DMS 273 (cell line): Measurements from ENCODE around the gene LAMA5.

Experiments used
- DNase-seq: peaks from one replicate; lab custom pipeline; 2025; ENCODE audit not compliant: unreplicated experiment; lab: John Stamatoyannopoulos, UW

The LAMA5 gene

GRCh38 chr20:62348604-62349003 is 18.5 kb downstream of the LAMA5 start:
- no peak for DNase-seq

GRCh38 chr20:62347445-62347844 is 19.7 kb downstream of the LAMA5 start:
- DNase-seq, result no peak

- no peak for DNase-seq
These were observed 20.0 kb downstream of the LAMA5 start for GRCh38 chr20:62347151-62347404.

- no peak for DNase-seq
These were observed 20.5 kb downstream of the LAMA5 start for GRCh38 chr20:62346398-62347150.

GRCh38 chr20:62345681-62346370 is 21.3 kb downstream of the LAMA5 start:
- DNase-seq, result no peak

- no peak for DNase-seq
These were observed 22.3 kb downstream of the LAMA5 start for GRCh38 chr20:62344782-62345181.

- DNase-seq, result no peak
These were observed 23.0 kb downstream of the LAMA5 start for GRCh38 chr20:62344092-62344491.

GRCh38 chr20:62342910-62343309 is 24.2 kb downstream of the LAMA5 start:
- peak; percentile 37 for DNase-seq

GRCh38 chr20:62339647-62340062 is 27.5 kb downstream of the LAMA5 start:
- DNase-seq, result no peak

- DNase-seq, result no peak
These were observed 28.9 kb downstream of the LAMA5 start for GRCh38 chr20:62338294-62338620.

- no peak for DNase-seq
These were observed 29.4 kb downstream of the LAMA5 start for GRCh38 chr20:62337558-62338293.

GRCh38 chr20:62336775-62337557 is 30.1 kb downstream of the LAMA5 start:
- no peak for DNase-seq

GRCh38 chr20:62336329-62336728 is 30.8 kb downstream of the LAMA5 start:
- DNase-seq, result no peak

- DNase-seq, result no peak
These were observed 31.6 kb downstream of the LAMA5 start for GRCh38 chr20:62335532-62335931.

- DNase-seq, result no peak
These were observed 32.2 kb downstream of the LAMA5 start for GRCh38 chr20:62334881-62335280.

- no peak for DNase-seq
These were observed 33.1 kb downstream of the LAMA5 start for GRCh38 chr20:62333820-62334595.

- no peak for DNase-seq
These were observed 33.9 kb downstream of the LAMA5 start for GRCh38 chr20:62332989-62333819.

GRCh38 chr20:62332421-62332820 is 34.7 kb downstream of the LAMA5 start:
- DNase-seq, result no peak

- no peak for DNase-seq
These were observed 35.8 kb downstream of the LAMA5 start for GRCh38 chr20:62331347-62331746.
